Ovary (tissue), 1 donor: ENCODE results near the gene TOGARAM2.

Experiments used
- EP300 ChIP-seq: sonication (generic); formaldehyde crosslinking; IDR thresholded peaks from one replicate; pipeline ENCODE4 v1.6.1; 2017; ENCODE audit warnings: antibody characterized with exemption
- POLR2A ChIP-seq: fragments of 450-650 bp; IDR thresholded peaks from one replicate; pipeline ENCODE4 v1.6.1; 2017; ENCODE audit warnings: antibody characterized with exemption, mild to moderate bottlenecking, moderate library complexity

GRCh38 chr2:28981016-28981441 lies at the start of gene TOGARAM2:
- TF ChIP-seq EP300 (no peak), POLR2A (no peak)
